Mononuclear cell (primary cell): ENCODE results near the gene CDH13. TPM values are rescaled to one million over a fixed set of nuclear protein-coding genes. Genes with fewer than 3 reads are reported as not detected.

Experiments
- H3K27me3 ChIP-seq: 2 replicates; pipeline ENCODE4 v1.6.0; 2011; ENCODE audit warnings: low read length, control low read depth; ENCODE audit not compliant: insufficient read depth
- H3K4me1 ChIP-seq: 2 replicates; pipeline ENCODE4 v1.5.1; 2011; ENCODE audit warnings: mild to moderate bottlenecking, low read length, control low read depth; ENCODE audit not compliant: insufficient read depth
- H3K4me3 ChIP-seq: 2 replicates; pipeline ENCODE4 v1.5.1; 2011; ENCODE audit warnings: mild to moderate bottlenecking, low read length, moderate library complexity
- H3K9me3 ChIP-seq: 2 replicates; pipeline ENCODE4 v1.5.1; 2011; ENCODE audit warnings: low read depth, mild to moderate bottlenecking, control low read depth, low read length
- total RNA-seq: library from RNA; depleted of rRNA; stranded (reverse); fragments of >200 nt; gene quantifications from one replicate; pipeline ENCODE4 v1.2.3, GENCODE V29; 2012

CDH13 gene
- total RNA-seq, 1 donor = 0.10 TPM

DNA sequence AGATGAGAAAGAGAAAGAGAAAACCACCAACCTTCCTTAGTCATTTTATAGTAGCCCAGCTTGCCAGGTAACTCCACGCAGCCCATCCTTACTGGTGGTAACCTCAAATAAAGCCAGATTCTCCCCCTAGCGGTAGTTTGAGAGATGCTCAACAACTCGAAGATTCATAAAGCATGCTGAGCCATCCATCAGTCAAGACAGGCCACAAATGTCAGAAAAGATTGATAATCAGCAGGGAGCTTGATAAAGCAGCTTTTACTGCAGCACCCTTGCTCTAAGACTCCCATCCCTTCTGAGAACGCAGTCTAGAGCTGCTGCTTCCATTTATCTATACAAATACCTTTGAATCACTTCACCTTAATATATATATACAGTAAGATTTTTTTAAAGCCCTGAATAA is 729.5 kb downstream of the CDH13 start:
- no peaks in the 10 kb centered on the region for H3K9me3 ChIP-seq
- H3K27me3 ChIP-seq = no peaks in the 10 kb centered on the region
- H3K4me3 ChIP-seq = no peak overlapping the region
- H3K4me1 ChIP-seq = no peaks in the 10 kb centered on the region

DNA sequence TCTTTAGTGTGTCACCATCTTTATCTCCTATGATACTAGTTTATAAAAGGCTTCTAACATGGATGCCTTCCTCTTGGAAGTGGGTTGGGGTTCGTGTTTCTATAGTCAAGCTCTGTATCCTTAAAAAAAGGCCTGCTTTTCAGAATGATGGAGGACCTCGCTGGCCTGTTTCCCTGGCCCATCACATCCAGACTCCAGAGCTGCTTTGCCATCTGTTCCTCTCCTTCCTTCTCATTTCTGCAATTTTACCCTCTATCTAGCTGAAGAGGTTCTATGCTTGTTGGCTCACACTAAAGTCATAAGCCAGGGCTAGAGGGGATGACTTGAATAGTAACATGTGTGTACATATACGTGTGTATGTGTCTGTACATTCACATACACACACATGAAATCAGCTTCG is 730.2 kb downstream of the CDH13 start:
- no peaks in the 10 kb centered on the region for H3K27me3 ChIP-seq
- H3K4me3 ChIP-seq = no peak overlapping the region
- no peaks in the 10 kb centered on the region for H3K9me3 ChIP-seq
- no peaks in the 10 kb centered on the region for H3K4me1 ChIP-seq

DNA sequence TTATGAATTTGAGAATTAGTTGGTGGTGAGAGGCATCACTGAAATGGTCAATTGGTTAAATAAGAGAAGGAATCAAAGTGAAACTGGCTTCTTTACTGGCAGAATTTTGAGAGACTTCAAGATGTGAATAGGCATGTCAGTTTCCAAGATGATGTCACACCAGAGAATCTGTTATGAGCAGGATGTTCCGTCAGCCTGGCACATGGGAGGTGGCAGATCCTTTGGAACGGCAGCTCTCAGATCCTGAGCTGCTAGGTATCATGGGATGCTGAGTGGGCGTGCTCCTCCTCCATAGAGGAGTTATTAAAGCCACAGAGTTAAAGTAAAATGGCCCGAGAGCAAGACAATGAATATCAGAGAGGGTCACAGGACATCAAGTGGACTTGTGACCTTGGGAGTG is 736.8 kb downstream of the CDH13 start:
- H3K9me3 ChIP-seq = no peaks in the 10 kb centered on the region
- H3K27me3 ChIP-seq = no peaks in the 10 kb centered on the region
- H3K4me1 ChIP-seq = no peaks in the 10 kb centered on the region
- no peak overlapping the region for H3K4me3 ChIP-seq

DNA sequence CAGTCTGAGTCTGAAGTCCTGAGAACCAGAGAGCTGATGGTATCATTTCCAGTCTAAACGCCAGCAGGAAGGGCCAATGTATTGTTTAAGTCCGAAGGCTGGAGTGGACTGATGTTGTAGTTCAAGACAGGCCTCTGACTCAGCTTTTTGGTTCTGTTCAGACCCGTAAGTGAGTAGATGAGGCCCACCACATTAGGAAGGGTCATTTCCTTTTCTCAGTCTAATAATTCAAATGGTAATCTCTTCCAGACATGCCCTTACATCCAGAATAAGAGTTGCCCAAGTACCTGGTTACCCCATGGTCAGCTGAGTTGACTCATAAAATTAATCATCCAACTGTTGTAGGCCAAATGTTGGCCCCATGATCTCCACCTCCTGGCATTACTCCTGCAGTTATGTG is 738.4 kb downstream of the CDH13 start:
- H3K4me1 ChIP-seq = no peaks in the 10 kb centered on the region
- no peaks in the 10 kb centered on the region for H3K27me3 ChIP-seq
- no peaks in the 10 kb centered on the region for H3K9me3 ChIP-seq
- no peak overlapping the region for H3K4me3 ChIP-seq

DNA sequence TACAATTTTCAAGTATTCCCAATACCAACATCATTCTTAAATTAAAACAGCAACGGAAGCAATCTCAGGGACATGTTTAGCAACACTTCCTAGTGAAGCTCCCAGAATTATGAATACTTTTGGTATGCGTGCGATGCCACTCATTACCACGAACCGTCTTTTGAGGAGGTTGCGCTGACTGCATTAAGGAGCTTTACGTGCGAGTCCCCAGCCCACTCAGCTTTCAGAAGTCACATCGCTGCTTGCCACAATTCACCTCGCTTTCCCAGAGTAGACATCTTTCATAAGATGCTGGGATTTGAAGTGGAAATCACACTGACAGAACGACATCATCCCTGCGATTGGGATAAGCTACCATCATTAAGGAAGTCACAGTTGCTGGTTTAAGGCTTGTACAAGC is 739.5 kb downstream of the CDH13 start:
- H3K4me1 ChIP-seq = no peaks in the 10 kb centered on the region
- no peaks in the 10 kb centered on the region for H3K27me3 ChIP-seq
- no peak overlapping the region for H3K4me3 ChIP-seq
- no peaks in the 10 kb centered on the region for H3K9me3 ChIP-seq

DNA sequence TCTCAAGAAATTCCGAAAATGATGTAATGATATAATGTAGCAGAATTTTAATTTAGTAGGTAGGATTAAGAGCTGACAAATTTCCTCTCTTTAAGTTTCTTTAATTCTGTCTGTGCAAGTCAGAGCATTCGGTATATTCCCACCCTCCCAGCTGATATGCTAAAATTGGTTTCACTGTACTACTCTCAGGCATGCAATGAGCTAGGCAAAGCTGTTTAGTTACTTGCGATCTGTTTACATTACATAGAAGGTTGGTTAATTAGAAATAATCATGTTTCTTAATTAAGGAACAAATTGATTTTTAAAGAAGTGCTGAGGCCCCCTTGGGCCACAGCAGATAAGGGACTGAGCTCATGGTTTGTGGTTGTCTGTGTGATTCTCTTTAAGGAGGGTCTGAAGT is 748.2 kb downstream of the CDH13 start:
- H3K4me3 ChIP-seq = no peak overlapping the region
- no peaks in the 10 kb centered on the region for H3K9me3 ChIP-seq
- H3K4me1 ChIP-seq = no peaks in the 10 kb centered on the region
- no peaks in the 10 kb centered on the region for H3K27me3 ChIP-seq

DNA sequence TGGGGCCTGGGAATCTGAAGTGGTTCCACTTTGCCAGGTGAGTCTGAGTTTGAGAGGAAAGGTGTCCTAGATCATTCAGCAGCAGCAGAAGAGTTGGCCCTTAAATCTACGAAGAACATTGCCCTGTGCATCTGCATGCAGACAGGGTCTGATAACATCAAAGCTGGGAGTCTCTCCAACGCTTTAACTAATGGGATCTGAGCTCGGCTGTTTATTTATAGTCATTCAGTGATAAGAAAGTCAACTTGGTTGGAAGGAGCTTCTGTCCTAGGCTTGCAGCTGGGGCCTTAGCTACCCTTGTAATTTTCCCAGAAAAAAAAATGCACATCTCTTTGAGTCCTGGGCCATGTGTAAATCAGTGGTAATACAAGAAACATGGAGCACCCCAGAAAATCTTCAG is 763.0 kb downstream of the CDH13 start:
- Histone ChIP-seq H3K27me3 (no peaks in the 10 kb centered on the region), H3K4me3 (no peak overlapping the region), H3K9me3 (no peaks in the 10 kb centered on the region), H3K4me1 (no peaks in the 10 kb centered on the region)

DNA sequence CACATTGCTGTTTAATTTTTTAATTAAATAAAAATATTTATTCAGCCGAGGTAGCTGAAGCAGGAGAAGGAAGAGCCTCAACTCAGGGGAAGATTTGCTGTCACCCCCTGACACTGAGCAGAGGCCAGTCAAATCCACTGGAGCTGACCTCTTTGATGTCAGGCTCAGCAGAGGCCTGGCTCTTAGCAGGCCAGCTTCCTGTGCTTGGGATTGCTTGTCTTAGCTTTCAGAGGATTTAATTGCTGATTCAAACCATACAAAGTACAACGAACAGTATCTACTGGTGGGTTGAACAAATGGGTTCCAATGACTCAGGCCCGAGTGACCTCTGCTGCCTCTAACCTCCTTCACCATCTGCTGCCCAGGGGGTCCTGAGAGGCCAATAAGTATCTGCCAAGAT is 764.0 kb downstream of the CDH13 start:
- Histone ChIP-seq H3K4me1 (no peaks in the 10 kb centered on the region), H3K4me3 (no peak overlapping the region), H3K27me3 (no peaks in the 10 kb centered on the region), H3K9me3 (no peaks in the 10 kb centered on the region)

DNA sequence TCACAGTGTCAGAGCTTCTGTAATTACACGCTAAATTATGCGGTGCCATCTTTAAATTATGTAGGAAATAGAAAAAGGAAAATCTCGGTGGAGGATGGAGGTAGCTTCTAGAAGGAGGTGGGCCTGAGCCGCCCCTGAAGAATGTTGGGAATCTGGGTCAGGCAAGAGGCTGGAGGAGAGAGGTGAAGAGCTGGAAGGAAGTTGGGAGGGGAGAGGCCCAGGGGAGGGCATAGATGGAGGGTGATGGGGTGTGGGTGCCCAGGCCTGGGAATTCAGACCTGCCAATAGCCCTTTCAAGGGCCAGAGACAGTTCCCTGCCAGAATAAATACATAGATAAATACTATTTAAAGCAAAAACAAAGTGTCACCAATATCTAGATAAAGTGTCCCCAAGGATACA is 766.0 kb downstream of the CDH13 start:
- Histone ChIP-seq H3K4me1 (no peaks in the 10 kb centered on the region), H3K4me3 (no peak overlapping the region), H3K27me3 (no peaks in the 10 kb centered on the region), H3K9me3 (no peaks in the 10 kb centered on the region)

DNA sequence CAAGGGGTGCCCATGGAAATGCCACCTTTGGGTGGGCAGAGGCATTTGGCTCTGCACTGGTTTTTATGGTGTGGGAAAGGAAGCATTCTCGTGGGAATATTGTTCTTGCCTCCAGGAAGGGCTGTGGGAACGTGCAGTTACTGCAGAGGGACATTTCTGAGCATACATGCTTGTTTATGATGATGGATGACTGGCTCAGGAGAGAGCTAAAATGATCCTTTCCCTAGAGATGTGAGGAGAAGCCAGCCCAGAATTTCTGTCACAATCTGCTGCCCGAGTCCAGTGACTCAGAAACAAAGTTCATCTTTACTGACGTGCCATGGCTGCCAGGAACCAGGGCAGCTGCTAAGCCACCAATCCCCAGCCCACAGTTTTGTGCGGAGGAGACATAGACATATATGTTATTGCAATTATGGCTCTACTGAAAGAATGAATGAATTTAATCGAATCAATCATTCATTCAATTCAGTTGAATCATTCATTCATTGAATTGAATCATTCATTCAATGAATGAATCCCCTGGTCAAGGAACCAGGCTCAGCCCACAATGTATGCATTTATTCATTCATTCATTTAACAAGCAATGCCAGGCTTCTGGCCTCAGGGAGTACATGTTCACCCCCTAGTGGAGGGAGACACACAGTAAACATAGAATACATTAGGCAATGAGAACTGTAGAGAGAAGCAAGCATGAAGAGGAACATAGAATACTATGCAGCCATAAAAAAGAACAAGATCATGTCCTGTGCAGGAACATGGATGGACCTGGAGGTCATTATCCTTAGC is 766.6 kb downstream of the CDH13 start:
- Histone ChIP-seq H3K4me1 (no peaks in the 10 kb centered on the region), H3K27me3 (no peaks in the 10 kb centered on the region), H3K4me3 (no peak overlapping the region), H3K9me3 (no peaks in the 10 kb centered on the region)

DNA sequence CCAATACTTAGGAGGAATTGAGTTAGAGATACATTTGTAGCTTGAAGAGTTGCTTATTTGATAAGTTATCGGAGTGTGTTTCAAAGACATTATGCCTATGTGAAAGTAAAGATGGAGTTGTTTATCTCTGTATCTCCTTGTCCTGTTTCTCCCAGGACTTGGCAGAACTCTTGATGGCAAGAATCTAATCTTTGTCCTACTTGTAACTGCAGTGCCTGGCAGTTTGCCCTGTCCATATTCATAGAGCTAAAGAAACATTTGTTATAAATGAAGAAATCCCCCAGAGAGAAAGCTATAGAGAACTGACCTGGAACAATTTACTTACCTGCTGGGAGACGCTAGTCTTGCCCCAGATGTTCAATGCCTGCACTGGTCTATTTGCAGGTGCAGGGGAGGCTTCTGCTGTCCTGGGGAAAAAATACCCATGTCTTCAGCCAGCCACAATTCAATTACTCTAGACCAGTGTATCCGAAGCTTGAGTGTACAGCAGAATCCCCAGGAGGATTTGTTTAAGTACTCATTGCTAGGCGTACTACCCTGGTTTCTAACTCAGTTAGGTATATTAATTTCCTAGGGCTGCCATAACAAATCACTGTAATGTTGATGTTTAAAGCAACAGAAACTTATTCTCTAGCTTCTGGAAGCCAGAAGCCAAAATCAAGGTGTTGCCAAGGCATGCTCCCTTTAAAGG is 771.0 kb downstream of the CDH13 start:
- H3K27me3 ChIP-seq = no peaks in the 10 kb centered on the region
- no peaks in the 10 kb centered on the region for H3K4me1 ChIP-seq
- no peak overlapping the region for H3K4me3 ChIP-seq
- H3K9me3 ChIP-seq = no peaks in the 10 kb centered on the region

DNA sequence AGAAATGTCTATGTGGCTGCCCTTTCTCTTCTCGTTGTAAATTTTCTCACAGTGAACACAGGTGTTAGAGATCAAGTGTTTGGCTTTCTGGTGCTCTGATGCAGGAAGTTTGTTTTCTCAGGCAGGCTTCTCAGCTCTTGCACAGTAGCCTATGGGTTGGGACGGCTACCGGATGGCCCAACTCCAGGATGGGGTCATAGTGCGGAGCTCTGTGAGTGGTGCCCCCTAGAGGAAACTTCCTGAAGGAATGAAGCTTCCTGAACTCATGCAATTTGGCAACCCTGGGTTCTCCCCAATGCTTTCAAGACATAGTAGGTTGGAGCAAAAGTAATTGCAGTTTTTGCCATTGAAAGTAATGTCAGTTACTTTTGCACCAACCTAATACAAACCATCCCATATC is 773.5 kb downstream of the CDH13 start:
- Histone ChIP-seq H3K27me3 (no peaks in the 10 kb centered on the region), H3K4me1 (no peaks in the 10 kb centered on the region)

DNA sequence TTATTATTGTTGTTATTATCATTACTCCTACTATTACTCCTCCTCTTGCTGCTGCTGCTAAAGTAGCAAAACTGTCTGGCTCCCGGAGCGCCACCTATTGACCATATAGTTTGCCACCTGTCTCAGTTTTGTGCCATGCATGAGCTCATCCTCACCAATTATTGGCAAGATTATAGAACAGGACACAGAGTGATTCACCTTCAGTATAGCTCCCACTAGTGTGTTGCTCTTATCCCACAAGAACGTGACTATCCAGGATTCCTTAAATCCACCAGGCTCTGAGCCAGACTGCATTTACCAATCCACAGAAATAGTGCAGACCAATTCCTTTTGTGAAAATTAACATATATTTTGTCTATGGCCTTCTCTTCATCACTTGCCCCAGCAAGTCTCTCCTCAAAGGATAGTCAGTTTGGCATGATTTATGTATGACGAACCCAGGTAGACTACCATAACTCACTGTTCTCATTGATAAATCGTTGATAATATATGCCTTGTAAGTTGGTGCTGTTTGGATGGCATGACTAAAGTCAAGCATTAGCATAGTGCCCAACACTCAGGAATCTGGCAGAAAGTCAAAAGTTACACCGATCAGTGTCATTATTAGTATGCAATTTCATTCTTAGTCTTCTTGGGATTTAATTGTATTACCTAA is 775.5 kb downstream of the CDH13 start:
- Histone ChIP-seq H3K27me3 (no peaks in the 10 kb centered on the region), H3K4me1 (no peaks in the 10 kb centered on the region), H3K4me3 (no peak overlapping the region), H3K9me3 (no peaks in the 10 kb centered on the region)

More for the DNA sequence above, 773.5 kb downstream of the CDH13 start:
- Histone ChIP-seq H3K9me3 (no peaks in the 10 kb centered on the region), H3K4me3 (no peak overlapping the region)

DNA sequence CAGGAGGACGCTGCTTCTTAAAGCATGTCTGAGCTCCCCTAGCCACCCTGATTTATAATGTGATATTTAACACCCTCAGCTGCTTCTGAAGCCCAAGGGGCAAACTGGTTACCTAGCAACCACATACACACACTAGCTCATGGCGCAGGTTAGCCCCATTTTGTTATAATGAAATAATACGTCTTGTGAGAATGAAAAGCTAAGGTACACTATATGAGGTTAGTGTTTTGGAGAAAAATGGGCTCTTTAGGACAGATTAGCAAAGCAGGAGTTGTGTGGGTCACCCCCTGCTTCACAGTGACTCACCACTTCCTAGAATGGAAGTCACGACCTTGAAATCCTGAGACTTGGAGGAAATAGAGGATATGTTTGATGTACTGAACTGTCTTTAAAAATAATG is 776.2 kb downstream of the CDH13 start:
- no peaks in the 10 kb centered on the region for H3K4me1 ChIP-seq
- H3K9me3 ChIP-seq = no peaks in the 10 kb centered on the region
- H3K4me3 ChIP-seq = no peak overlapping the region
- H3K27me3 ChIP-seq = no peaks in the 10 kb centered on the region

DNA sequence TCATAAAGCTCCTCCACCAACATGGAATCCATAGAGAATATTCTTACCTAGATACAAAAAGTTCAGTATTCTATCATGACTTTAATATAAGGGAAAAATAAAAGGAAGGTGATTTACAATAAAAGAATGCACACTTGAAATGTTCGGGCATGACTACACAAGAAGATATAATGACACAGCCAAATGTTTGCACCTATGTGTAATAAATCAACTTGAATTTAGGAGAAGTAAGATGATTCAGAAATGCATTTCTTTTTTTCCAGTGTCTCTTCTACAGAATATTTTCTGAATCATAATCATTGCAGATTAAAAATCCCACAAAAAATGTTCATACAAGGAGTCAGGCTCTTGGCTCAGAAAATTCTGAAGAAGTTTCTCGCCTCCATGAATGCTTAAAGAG is 777.0 kb downstream of the CDH13 start:
- Histone ChIP-seq H3K4me3 (no peak overlapping the region), H3K4me1 (no peaks in the 10 kb centered on the region), H3K9me3 (no peaks in the 10 kb centered on the region), H3K27me3 (no peaks in the 10 kb centered on the region)
